ENCODE measurements around the gene MAP3K1.

MAP3K1 gene

DNA sequence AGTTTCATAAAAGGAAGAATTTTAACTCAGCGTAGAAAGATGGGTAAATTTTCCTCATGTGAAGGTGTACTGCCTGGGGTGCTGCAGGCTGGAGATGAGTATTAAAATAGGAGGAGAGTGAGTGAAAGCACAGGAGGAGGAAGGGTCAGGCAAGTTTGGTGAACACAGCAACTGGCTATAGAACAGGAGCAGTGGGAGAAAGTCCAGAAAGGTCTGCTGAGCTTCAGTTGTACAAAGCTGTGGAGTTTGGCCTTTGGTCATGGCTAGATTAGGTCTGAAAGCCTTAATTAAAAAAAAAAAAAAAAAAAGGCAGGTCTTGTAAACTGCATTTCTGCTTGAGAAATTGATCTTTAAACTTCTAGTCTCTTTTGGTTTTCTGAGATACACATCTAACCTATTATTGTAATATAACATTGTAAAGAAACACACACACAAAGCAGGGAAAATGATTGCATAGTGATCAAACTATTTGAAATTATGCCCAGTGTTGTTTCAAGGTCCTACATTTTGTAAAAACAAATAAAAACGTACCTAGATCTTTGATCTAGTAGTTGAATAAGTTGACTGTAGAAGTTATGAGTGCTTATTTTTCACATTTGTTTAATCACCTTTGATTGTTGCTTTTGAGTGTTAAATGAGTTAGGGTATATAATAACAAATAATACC is 43.6 kb downstream of the MAP3K1 start:
- H3K4me1 ChIP-seq (ENCODE audit: insufficient read depth, insufficient read length): no peaks in the 10 kb centered on the region
- peaks cover 25% of the 10 kb centered on the region for H3K36me3 ChIP-seq (ENCODE audit: insufficient read depth, insufficient read length, low read length)
- no peak overlapping the region for H3K9ac ChIP-seq (ENCODE audit: insufficient read length, low read depth)
- TF ChIP-seq SUZ12 (IDR thresholded peaks at IDR 0.05; ENCODE audit: extremely low read depth, insufficient read depth, insufficient read length): no peak
- no peak for TF ChIP-seq ZNF274 (IDR thresholded peaks at IDR 0.05; ENCODE audit: low read depth, low read length)
- TF ChIP-seq YY1 (IDR thresholded peaks at IDR 0.05; ENCODE audit: insufficient read depth, insufficient read length): no peak
- no peak overlapping the region for H3K4me3 ChIP-seq (ENCODE audit: insufficient read length, low read depth)
- H3K9me3 ChIP-seq (ENCODE audit: insufficient read depth, low read length): peaks cover 13% of the 10 kb centered on the region; the same call in 1 of the 2 replicates
- DNase-seq (ENCODE audit: low read depth, low spot score): no peak
- H3K27me3 ChIP-seq (ENCODE audit: insufficient read depth, insufficient read length): no peaks in the 10 kb centered on the region

DNA sequence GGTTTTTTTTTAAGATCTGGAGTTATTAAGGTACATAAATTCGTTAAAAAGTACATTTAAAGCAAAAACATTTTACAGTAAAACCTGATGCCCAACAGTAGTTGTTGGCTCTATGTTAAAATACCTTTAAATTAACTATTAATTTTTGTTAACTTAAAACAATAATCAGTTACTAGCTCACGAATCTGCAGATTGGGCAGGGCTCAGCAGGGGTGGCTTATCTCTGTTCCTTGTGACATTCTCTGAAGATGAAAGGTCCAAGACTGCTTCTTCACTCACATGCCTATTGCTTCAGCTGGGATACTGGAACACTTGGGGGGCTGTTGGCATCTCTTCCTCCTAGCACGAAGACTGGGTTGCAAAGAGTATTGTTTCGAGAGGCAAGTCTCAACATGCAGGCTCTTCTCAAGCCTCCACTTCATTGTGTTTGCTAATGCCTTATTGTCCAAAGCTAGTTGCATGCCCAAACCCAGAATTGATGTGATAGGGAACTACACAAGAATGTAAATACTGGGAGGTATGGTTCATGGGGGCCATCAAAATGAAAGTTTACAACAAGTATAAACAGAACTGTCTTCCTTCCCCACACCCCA is 46.6 kb downstream of the MAP3K1 start:
- H3K36me3 ChIP-seq (ENCODE audit: insufficient read depth, insufficient read length, low read length): peaks cover 44% of the 10 kb centered on the region

DNA sequence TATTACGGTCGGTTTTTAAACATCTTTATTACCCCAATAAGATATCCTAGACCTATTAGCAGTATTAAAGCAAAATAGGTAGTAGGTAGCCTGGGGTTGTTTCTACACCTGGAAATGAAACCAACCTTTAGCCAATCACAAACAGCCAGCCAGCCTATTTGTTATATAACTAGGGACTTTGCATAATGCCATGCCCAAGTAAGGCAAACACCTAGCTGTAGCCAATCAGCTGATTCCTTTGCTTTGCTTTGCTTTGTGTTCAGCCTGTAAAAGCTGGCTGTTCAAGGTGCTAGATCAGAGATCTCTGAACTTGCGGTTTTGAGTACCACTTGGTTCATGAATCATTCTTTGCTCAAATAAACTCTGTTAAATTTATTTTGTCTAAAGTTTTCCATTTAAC is 47.6 kb downstream of the MAP3K1 start:
- Histone ChIP-seq H3K9ac (ENCODE audit: insufficient read length, low read depth) (no peak overlapping the region), H3K4me1 (ENCODE audit: insufficient read depth, insufficient read length) (no peaks in the 10 kb centered on the region), H3K36me3 (ENCODE audit: insufficient read depth, insufficient read length, low read length) (peaks cover 46% of the 10 kb centered on the region), H3K27me3 (ENCODE audit: insufficient read depth, insufficient read length) (no peaks in the 10 kb centered on the region), H3K4me3 (ENCODE audit: insufficient read length, low read depth) (no peak overlapping the region), H3K9me3 (ENCODE audit: insufficient read depth, low read length) (peaks cover 13% of the 10 kb centered on the region; the same call in 1 of the 2 replicates)
- TF ChIP-seq SUZ12 (IDR thresholded peaks at IDR 0.05; ENCODE audit: extremely low read depth, insufficient read depth, insufficient read length): no peak
- no peak for TF ChIP-seq YY1 (IDR thresholded peaks at IDR 0.05; ENCODE audit: insufficient read depth, insufficient read length)
- TF ChIP-seq ZNF274 (IDR thresholded peaks at IDR 0.05; ENCODE audit: low read depth, low read length): no peak
- no peak for DNase-seq (ENCODE audit: low read depth, low spot score)

More for the DNA sequence above, 46.6 kb downstream of the MAP3K1 start:
- H3K27me3 ChIP-seq (ENCODE audit: insufficient read depth, insufficient read length): no peaks in the 10 kb centered on the region
- H3K4me1 ChIP-seq (ENCODE audit: insufficient read depth, insufficient read length): no peaks in the 10 kb centered on the region
- peaks cover 13% of the 10 kb centered on the region; the same call in 1 of the 2 replicates for H3K9me3 ChIP-seq (ENCODE audit: insufficient read depth, low read length)
- no peak for DNase-seq (ENCODE audit: low read depth, low spot score)
- no peak overlapping the region for H3K4me3 ChIP-seq (ENCODE audit: insufficient read length, low read depth)
- H3K9ac ChIP-seq (ENCODE audit: insufficient read length, low read depth): no peak overlapping the region
- TF ChIP-seq ZNF274 (IDR thresholded peaks at IDR 0.05; ENCODE audit: low read depth, low read length) (no peak), YY1 (IDR thresholded peaks at IDR 0.05; ENCODE audit: insufficient read depth, insufficient read length) (no peak), SUZ12 (IDR thresholded peaks at IDR 0.05; ENCODE audit: extremely low read depth, insufficient read depth, insufficient read length) (no peak)

DNA sequence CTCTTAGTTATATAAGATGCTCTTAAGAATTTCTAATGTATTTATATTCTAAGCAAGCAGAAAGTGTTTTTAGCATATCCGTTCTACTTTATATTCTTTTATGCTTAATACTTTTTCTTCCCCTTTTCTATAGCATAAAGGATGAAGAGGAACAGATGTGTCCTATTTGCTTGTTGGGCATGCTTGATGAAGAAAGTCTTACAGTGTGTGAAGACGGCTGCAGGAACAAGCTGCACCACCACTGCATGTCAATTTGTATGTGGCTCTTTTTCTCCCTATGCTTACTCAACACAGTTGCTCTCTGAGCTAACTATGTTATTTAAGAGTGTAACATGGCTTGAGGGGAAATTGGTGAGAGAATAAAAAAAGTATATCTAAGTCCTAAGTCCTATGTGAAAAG is 56.4 kb downstream of the MAP3K1 start:
- DNase-seq (ENCODE audit: low read depth, low spot score): no peak
- Histone ChIP-seq H3K4me3 (ENCODE audit: insufficient read length, low read depth) (no peak overlapping the region), H3K36me3 (ENCODE audit: insufficient read depth, insufficient read length, low read length) (peaks cover 39% of the 10 kb centered on the region), H3K27me3 (ENCODE audit: insufficient read depth, insufficient read length) (no peaks in the 10 kb centered on the region), H3K9ac (ENCODE audit: insufficient read length, low read depth) (no peak overlapping the region), H3K4me1 (ENCODE audit: insufficient read depth, insufficient read length) (no peaks in the 10 kb centered on the region), H3K9me3 (ENCODE audit: insufficient read depth, low read length) (no peaks in the 10 kb centered on the region)
- TF ChIP-seq ZNF274 (IDR thresholded peaks at IDR 0.05; ENCODE audit: low read depth, low read length) (no peak), YY1 (IDR thresholded peaks at IDR 0.05; ENCODE audit: insufficient read depth, insufficient read length) (no peak)

DNA sequence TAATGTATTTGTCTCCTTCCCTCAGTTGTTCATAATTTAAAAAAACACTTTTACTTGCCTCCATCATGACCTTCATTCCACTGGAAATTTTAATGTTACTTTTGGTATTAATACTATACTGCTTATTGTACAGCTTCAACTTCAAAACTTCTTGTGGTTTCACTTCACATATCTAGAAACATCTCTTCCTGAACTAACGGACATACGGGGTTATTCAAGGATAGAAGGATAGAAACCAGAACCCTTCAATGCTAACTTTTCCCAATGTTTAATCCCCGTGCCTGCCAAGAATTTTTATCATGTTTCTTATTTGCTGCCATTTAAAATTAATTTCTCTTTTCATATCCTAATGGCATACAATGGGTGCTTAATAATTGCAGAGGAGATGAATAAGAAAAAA is 57.7 kb downstream of the MAP3K1 start:
- no peaks in the 10 kb centered on the region for H3K4me1 ChIP-seq (ENCODE audit: insufficient read depth, insufficient read length)
- TF ChIP-seq ZNF274 (IDR thresholded peaks at IDR 0.05; ENCODE audit: low read depth, low read length): no peak
- no peak for TF ChIP-seq YY1 (IDR thresholded peaks at IDR 0.05; ENCODE audit: insufficient read depth, insufficient read length)
- no peak for TF ChIP-seq SUZ12 (IDR thresholded peaks at IDR 0.05; ENCODE audit: extremely low read depth, insufficient read depth, insufficient read length)

DNA sequence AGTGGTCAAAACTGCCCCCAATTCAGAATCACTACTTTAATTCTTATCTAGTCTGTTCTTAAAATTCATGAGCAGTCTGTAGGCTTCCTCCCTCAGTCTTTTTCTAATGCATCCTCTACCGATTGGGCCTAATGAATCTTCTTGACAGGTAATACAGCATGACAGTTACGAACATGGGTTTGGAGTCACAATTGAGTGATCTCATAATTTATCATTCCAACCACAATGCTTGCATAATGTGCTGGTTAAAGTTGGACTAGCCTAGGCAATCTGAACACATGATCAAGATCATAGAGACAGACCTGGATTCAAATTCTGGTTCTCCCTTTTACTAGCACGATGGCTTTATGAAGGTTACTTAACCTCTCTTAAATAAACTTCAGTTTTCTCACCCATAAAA is 61.0 kb downstream of the MAP3K1 start:
- no peak for DNase-seq (ENCODE audit: low read depth, low spot score)
- Histone ChIP-seq H3K36me3 (ENCODE audit: insufficient read depth, insufficient read length, low read length) (peaks cover 63% of the 10 kb centered on the region), H3K27me3 (ENCODE audit: insufficient read depth, insufficient read length) (no peaks in the 10 kb centered on the region), H3K9me3 (ENCODE audit: insufficient read depth, low read length) (no peaks in the 10 kb centered on the region), H3K4me1 (ENCODE audit: insufficient read depth, insufficient read length) (no peaks in the 10 kb centered on the region), H3K9ac (ENCODE audit: insufficient read length, low read depth) (no peak overlapping the region), H3K4me3 (ENCODE audit: insufficient read length, low read depth) (no peak overlapping the region)
- TF ChIP-seq ZNF274 (IDR thresholded peaks at IDR 0.05; ENCODE audit: low read depth, low read length) (no peak), SUZ12 (IDR thresholded peaks at IDR 0.05; ENCODE audit: extremely low read depth, insufficient read depth, insufficient read length) (no peak), YY1 (IDR thresholded peaks at IDR 0.05; ENCODE audit: insufficient read depth, insufficient read length) (no peak)

More for the DNA sequence above, 57.7 kb downstream of the MAP3K1 start:
- H3K9ac ChIP-seq (ENCODE audit: insufficient read length, low read depth): no peak overlapping the region
- H3K36me3 ChIP-seq (ENCODE audit: insufficient read depth, insufficient read length, low read length): peaks cover 39% of the 10 kb centered on the region
- no peak overlapping the region for H3K4me3 ChIP-seq (ENCODE audit: insufficient read length, low read depth)
- no peaks in the 10 kb centered on the region for H3K27me3 ChIP-seq (ENCODE audit: insufficient read depth, insufficient read length)
- H3K9me3 ChIP-seq (ENCODE audit: insufficient read depth, low read length): no peaks in the 10 kb centered on the region
- DNase-seq (ENCODE audit: low read depth, low spot score): no peak

DNA sequence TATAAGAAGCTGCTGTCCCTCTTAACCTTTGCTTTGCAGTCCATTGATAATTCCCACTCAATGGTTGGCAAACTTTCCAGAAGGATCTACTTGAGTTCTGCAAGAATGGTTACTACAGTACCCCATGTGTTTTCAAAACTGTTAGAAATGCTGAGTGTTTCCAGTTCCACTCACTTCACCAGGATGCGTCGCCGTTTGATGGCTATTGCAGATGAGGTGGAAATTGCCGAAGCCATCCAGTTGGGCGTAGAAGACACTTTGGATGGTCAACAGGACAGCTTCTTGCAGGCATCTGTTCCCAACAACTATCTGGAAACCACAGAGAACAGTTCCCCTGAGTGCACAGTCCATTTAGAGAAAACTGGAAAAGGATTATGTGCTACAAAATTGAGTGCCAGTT is 66.2 kb downstream of the MAP3K1 start:
- DNase-seq (ENCODE audit: low read depth, low spot score): no peak
- Histone ChIP-seq H3K9ac (ENCODE audit: insufficient read length, low read depth) (no peak overlapping the region), H3K4me1 (ENCODE audit: insufficient read depth, insufficient read length) (no peaks in the 10 kb centered on the region), H3K9me3 (ENCODE audit: insufficient read depth, low read length) (no peaks in the 10 kb centered on the region), H3K36me3 (ENCODE audit: insufficient read depth, insufficient read length, low read length) (peaks cover 79% of the 10 kb centered on the region), H3K27me3 (ENCODE audit: insufficient read depth, insufficient read length) (no peaks in the 10 kb centered on the region), H3K4me3 (ENCODE audit: insufficient read length, low read depth) (no peak overlapping the region)
- TF ChIP-seq SUZ12 (IDR thresholded peaks at IDR 0.05; ENCODE audit: extremely low read depth, insufficient read depth, insufficient read length) (no peak), ZNF274 (IDR thresholded peaks at IDR 0.05; ENCODE audit: low read depth, low read length) (no peak), YY1 (IDR thresholded peaks at IDR 0.05; ENCODE audit: insufficient read depth, insufficient read length) (no peak)
